KMS-11 (cell line): ENCODE results near the gene NOXA1.

Experiments
- H2AFZ ChIP-seq: fragments of 200-600 bp; sonication (generic); 2 replicates; pipeline ENCODE4 v1.6.1; 2016; ENCODE audit warnings: antibody characterized with exemption, mixed run types, low read depth
- H3K27ac ChIP-seq: fragments of 200-600 bp; sonication (generic); 2 replicates; pipeline ENCODE4 v1.6.1; 2016; ENCODE audit warnings: mild to moderate bottlenecking, mixed run types
- H3K27me3 ChIP-seq: fragments of 200-600 bp; sonication (generic); 2 replicates; pipeline ENCODE4 v1.6.1; 2017; ENCODE audit warnings: mild to moderate bottlenecking, low read depth, mixed run types, moderate library complexity; ENCODE audit not compliant: insufficient read depth
- H3K36me3 ChIP-seq: fragments of 200-600 bp; sonication (generic); 2 replicates; pipeline ENCODE4 v1.6.1; 2017; ENCODE audit warnings: mild to moderate bottlenecking, mixed run types; ENCODE audit not compliant: insufficient read depth
- H3K4me1 ChIP-seq: fragments of 200-600 bp; sonication (generic); 2 replicates; pipeline ENCODE4 v1.6.1; 2016; ENCODE audit warnings: mild to moderate bottlenecking, low read depth, mixed run types; ENCODE audit not compliant: poor library complexity, severe bottlenecking
- H3K4me2 ChIP-seq: fragments of 200-600 bp; sonication (generic); 2 replicates; pipeline ENCODE4 v1.7.0; 2016; ENCODE audit warnings: mild to moderate bottlenecking, mixed run types
- H3K4me3 ChIP-seq: fragments of 200-600 bp; sonication (generic); IDR thresholded peaks from 2 replicates; pipeline ENCODE4 v1.6.1; 2017; ENCODE audit warnings: low read depth, low read length, mixed read lengths; ENCODE audit not compliant: insufficient read depth
- H3K79me2 ChIP-seq: fragments of 200-600 bp; sonication (generic); 2 replicates; pipeline ENCODE4 v1.6.1; 2016; ENCODE audit warnings: low read depth, mixed run types; ENCODE audit not compliant: insufficient read depth
- H3K9ac ChIP-seq: fragments of 200-600 bp; sonication (generic); 2 replicates; pipeline ENCODE4 v1.6.1; 2016; ENCODE audit warnings: mild to moderate bottlenecking, mixed run types
- H4K20me1 ChIP-seq: fragments of 200-600 bp; sonication (generic); 2 replicates; pipeline ENCODE4 v1.6.1; 2016; ENCODE audit warnings: mild to moderate bottlenecking, mixed run types; ENCODE audit not compliant: insufficient read depth
- TF ChIP-seq, protein P1 (sequence below): fragments of 200-600 bp; sonication (generic); conservative IDR thresholded peaks from 2 replicates; pipeline ENCODE4 v1.6.1; 2017; ENCODE audit warnings: low read depth, mild to moderate bottlenecking, antibody characterized with exemption, low read length, moderate library complexity, mixed read lengths

The NOXA1 gene

GRCh38 chr9:137406085-137406760 lies 17.0 kb upstream of the NOXA1 start:
- Histone ChIP-seq H4K20me1 (no peaks in the 10 kb centered on the region), H3K36me3 (no peaks in the 10 kb centered on the region), H2AFZ (no peak overlapping the region), H3K4me3 (no peak overlapping the region), H3K9ac (no peak overlapping the region), H3K4me2 (no peak overlapping the region), H3K79me2 (no peaks in the 10 kb centered on the region), H3K27ac (no peak overlapping the region), H3K4me1 (peaks cover 12% of the 10 kb centered on the region), H3K27me3 (no peaks in the 10 kb centered on the region)
- TF ChIP-seq, protein P1, sequence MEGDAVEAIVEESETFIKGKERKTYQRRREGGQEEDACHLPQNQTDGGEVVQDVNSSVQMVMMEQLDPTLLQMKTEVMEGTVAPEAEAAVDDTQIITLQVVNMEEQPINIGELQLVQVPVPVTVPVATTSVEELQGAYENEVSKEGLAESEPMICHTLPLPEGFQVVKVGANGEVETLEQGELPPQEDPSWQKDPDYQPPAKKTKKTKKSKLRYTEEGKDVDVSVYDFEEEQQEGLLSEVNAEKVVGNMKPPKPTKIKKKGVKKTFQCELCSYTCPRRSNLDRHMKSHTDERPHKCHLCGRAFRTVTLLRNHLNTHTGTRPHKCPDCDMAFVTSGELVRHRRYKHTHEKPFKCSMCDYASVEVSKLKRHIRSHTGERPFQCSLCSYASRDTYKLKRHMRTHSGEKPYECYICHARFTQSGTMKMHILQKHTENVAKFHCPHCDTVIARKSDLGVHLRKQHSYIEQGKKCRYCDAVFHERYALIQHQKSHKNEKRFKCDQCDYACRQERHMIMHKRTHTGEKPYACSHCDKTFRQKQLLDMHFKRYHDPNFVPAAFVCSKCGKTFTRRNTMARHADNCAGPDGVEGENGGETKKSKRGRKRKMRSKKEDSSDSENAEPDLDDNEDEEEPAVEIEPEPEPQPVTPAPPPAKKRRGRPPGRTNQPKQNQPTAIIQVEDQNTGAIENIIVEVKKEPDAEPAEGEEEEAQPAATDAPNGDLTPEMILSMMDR, result no peak

GRCh38 chr9:137406876-137407589 lies 16.2 kb upstream of the NOXA1 start:
- H4K20me1 ChIP-seq, result no peaks in the 10 kb centered on the region
- no peak overlapping the region for H3K4me3 ChIP-seq
- no peak overlapping the region for H2AFZ ChIP-seq
- H3K4me2 ChIP-seq, result no peak overlapping the region
- no peaks in the 10 kb centered on the region for H3K79me2 ChIP-seq
- H3K9ac ChIP-seq, result no peak overlapping the region
- H3K27ac ChIP-seq, result no peak overlapping the region
- H3K4me1 ChIP-seq, result peaks cover 15% of the 10 kb centered on the region
- H3K36me3 ChIP-seq, result no peaks in the 10 kb centered on the region
- H3K27me3 ChIP-seq, result no peaks in the 10 kb centered on the region
- TF ChIP-seq, protein P1, result no peak

DNA sequence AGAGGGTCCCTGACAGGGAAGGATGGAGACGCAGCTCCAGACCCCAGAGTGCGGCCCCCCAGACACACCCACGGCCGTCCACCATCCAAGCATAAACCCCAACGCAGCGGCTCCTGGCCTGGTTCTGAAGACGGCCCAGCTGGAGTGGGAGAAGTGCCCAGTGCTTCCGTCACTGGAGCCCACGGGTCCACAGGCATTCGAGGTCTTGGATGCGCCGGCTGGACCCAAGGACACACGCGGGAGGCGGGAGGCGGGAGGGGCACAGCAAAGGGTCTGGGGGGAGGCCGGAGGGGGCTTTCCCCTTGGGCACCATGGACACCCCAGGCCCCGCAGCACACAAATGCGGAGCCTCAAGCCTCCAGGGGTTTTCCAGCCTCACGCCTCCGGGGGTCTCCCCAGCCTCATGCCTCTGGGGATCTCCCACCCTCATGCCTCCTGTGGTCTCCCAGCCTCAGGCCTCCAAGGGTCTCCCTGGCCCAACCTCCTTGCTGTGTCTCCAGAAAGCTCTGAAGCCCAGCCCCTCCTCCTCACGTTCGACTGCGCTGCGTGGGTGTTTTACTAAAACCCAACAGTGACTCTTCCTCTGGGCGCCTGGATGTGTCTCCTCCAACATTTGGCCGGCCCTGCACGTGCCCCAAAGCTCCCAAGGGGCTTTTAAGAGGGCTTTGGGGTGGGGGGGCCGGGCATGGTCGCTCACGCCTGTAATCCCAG lies 15.4 kb upstream of the NOXA1 start:
- Histone ChIP-seq H3K9ac (no peak overlapping the region), H3K27ac (no peak overlapping the region), H3K4me2 (no peak overlapping the region)

GRCh38 chr9:137408651-137409405 lies 14.4 kb upstream of the NOXA1 start:
- no peaks in the 10 kb centered on the region for H3K36me3 ChIP-seq
- H3K27ac ChIP-seq, result no peak overlapping the region
- no peak overlapping the region for H3K4me2 ChIP-seq
- no peak overlapping the region for H3K9ac ChIP-seq
- H3K4me1 ChIP-seq, result peaks cover 22% of the 10 kb centered on the region
- no peak overlapping the region for H2AFZ ChIP-seq
- no peaks in the 10 kb centered on the region for H4K20me1 ChIP-seq
- H3K27me3 ChIP-seq, result no peaks in the 10 kb centered on the region
- no peak overlapping the region for H3K4me3 ChIP-seq
- no peaks in the 10 kb centered on the region for H3K79me2 ChIP-seq
- TF ChIP-seq, protein P1, result no peak

More for the DNA sequence above, 15.4 kb upstream of the NOXA1 start:
- Histone ChIP-seq H2AFZ (no peak overlapping the region), H3K36me3 (no peaks in the 10 kb centered on the region), H3K4me1 (peaks cover 22% of the 10 kb centered on the region), H3K4me3 (no peak overlapping the region), H3K79me2 (no peaks in the 10 kb centered on the region), H4K20me1 (no peaks in the 10 kb centered on the region), H3K27me3 (no peaks in the 10 kb centered on the region)
- TF ChIP-seq, protein P1, result no peak
